Esophagus muscularis mucosa (tissue), 4 donors: ENCODE data around the gene ZNF219.

Experiments used
- EP300 ChIP-seq: sonication (generic); formaldehyde crosslinking; IDR thresholded peaks from one replicate; pipeline ENCODE4 v1.6.1; 2017; ENCODE audit warnings: antibody characterized with exemption
- POLR2A ChIP-seq: fragments of 450-650 bp; IDR thresholded peaks from one replicate; pipeline ENCODE4 v1.6.1; 2017; ENCODE audit warnings: antibody characterized with exemption, moderate library complexity, mild to moderate bottlenecking, low read depth
- POLR2AphosphoS5 ChIP-seq, 2 donors: sonication (generic); formaldehyde crosslinking; IDR thresholded peaks; one replicate each; pipeline ENCODE4 v1.6.1; 2017; ENCODE audit warnings: antibody characterized with exemption in 2 of 2
- TF ChIP-seq, protein P1 (sequence below), 3 experiments: fragments of 200-600 bp in 2 of 3; fragments of 450-650 bp in 1 of 3; sonication (generic) in 2 of 3; IDR thresholded peaks; one replicate each; pipeline ENCODE4 v1.5.1; 2017 to 2019; ENCODE audit warnings: antibody characterized with exemption in 3 of 3, mild to moderate bottlenecking in 2 of 3, moderate library complexity in 1 of 3

DNA sequence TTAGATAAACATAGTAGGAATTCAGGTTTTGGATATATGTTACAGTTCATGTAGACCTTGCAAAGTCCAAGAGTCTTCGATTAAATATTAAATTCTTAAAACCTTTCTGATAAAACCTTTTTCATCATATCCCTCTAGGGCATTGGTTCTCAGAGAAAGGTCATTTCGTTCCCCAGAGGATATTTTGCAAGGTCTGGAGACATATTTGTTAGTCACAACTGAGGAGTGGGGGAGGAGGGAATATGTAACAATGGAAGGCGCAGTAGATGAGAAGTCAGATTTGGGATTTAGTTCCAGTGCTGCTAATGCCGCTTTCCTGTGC is 7.7 kb upstream of the ZNF219 start:
- TF ChIP-seq, protein P1, sequence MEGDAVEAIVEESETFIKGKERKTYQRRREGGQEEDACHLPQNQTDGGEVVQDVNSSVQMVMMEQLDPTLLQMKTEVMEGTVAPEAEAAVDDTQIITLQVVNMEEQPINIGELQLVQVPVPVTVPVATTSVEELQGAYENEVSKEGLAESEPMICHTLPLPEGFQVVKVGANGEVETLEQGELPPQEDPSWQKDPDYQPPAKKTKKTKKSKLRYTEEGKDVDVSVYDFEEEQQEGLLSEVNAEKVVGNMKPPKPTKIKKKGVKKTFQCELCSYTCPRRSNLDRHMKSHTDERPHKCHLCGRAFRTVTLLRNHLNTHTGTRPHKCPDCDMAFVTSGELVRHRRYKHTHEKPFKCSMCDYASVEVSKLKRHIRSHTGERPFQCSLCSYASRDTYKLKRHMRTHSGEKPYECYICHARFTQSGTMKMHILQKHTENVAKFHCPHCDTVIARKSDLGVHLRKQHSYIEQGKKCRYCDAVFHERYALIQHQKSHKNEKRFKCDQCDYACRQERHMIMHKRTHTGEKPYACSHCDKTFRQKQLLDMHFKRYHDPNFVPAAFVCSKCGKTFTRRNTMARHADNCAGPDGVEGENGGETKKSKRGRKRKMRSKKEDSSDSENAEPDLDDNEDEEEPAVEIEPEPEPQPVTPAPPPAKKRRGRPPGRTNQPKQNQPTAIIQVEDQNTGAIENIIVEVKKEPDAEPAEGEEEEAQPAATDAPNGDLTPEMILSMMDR (IDR thresholded peaks at IDR 0.05): no peak
- TF ChIP-seq POLR2AphosphoS5 (IDR thresholded peaks at IDR 0.05) (peak in 1 of 2 donors; percentile 8), POLR2A (no peak), EP300 (no peak)
